Measurements from ENCODE around the gene KCNH2.

DNA sequence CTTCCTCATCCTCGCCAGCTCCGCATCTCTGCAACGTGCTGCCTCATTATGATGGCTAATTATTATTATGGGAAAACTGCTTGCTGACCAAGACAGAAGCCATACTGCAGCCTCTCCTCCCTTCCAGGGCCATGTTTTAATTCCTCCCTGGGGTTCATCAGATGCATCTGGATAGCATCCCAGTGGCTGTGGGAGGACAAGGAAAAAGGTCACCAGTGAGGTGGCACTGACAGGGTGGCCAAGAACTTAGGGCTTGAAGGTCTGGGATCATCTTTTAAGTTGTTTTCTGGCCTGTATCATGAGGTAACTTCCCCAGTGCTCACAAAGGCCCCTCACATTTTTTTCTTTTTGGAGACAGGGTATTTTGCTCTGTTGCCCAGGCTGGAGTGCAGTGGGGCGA lies 39.6 kb downstream of the KCNH2 start:
- no peak for TF ChIP-seq EZH2 (IDR thresholded peaks at IDR 0.05; ENCODE audit: low read depth, unreplicated experiment)
- no peak for TF ChIP-seq CTCF (conservative IDR thresholded peaks at IDR 0.05; ENCODE audit: low read depth in 2 of 2)
- no peak for TF ChIP-seq ZNF331 (CRISPR knock-in tag; IDR thresholded peaks at IDR 0.05; ENCODE audit: low read depth)
- TF ChIP-seq CREB1 (CRISPR knock-in tag; IDR thresholded peaks at IDR 0.05; ENCODE audit: low read depth): no peak
- TF ChIP-seq POLR2AphosphoS5 (IDR thresholded peaks at IDR 0.05; ENCODE audit: low read depth): no peak
- no peak for TF ChIP-seq EZH2phosphoT487 (IDR thresholded peaks at IDR 0.05; ENCODE audit: unreplicated experiment)
- no peak for TF ChIP-seq ZNF462 (CRISPR knock-in tag; IDR thresholded peaks at IDR 0.05)
- TF ChIP-seq STAT1 (IDR thresholded peaks at IDR 0.05; ENCODE audit: unreplicated experiment): no peak
- TF ChIP-seq JUNB (IDR thresholded peaks at IDR 0.05; ENCODE audit: unreplicated experiment): no peak
- TF ChIP-seq, protein P1, sequence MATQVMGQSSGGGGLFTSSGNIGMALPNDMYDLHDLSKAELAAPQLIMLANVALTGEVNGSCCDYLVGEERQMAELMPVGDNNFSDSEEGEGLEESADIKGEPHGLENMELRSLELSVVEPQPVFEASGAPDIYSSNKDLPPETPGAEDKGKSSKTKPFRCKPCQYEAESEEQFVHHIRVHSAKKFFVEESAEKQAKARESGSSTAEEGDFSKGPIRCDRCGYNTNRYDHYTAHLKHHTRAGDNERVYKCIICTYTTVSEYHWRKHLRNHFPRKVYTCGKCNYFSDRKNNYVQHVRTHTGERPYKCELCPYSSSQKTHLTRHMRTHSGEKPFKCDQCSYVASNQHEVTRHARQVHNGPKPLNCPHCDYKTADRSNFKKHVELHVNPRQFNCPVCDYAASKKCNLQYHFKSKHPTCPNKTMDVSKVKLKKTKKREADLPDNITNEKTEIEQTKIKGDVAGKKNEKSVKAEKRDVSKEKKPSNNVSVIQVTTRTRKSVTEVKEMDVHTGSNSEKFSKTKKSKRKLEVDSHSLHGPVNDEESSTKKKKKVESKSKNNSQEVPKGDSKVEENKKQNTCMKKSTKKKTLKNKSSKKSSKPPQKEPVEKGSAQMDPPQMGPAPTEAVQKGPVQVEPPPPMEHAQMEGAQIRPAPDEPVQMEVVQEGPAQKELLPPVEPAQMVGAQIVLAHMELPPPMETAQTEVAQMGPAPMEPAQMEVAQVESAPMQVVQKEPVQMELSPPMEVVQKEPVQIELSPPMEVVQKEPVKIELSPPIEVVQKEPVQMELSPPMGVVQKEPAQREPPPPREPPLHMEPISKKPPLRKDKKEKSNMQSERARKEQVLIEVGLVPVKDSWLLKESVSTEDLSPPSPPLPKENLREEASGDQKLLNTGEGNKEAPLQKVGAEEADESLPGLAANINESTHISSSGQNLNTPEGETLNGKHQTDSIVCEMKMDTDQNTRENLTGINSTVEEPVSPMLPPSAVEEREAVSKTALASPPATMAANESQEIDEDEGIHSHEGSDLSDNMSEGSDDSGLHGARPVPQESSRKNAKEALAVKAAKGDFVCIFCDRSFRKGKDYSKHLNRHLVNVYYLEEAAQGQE (IDR thresholded peaks at IDR 0.05; ENCODE audit: unreplicated experiment): no peak
- TF ChIP-seq ZNF114 (CRISPR knock-in tag; IDR thresholded peaks at IDR 0.05): no peak
- TF ChIP-seq, protein P2, sequence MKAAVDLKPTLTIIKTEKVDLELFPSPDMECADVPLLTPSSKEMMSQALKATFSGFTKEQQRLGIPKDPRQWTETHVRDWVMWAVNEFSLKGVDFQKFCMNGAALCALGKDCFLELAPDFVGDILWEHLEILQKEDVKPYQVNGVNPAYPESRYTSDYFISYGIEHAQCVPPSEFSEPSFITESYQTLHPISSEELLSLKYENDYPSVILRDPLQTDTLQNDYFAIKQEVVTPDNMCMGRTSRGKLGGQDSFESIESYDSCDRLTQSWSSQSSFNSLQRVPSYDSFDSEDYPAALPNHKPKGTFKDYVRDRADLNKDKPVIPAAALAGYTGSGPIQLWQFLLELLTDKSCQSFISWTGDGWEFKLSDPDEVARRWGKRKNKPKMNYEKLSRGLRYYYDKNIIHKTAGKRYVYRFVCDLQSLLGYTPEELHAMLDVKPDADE (IDR thresholded peaks at IDR 0.05): no peak
- TF ChIP-seq NANOG (IDR thresholded peaks at IDR 0.05; ENCODE audit: borderline replicate concordance): no peak

Measured in GM23338 (cell line).